Kidney (tissue), 14 donors: ENCODE data around the gene WAPL. TPM values are rescaled to one million over a fixed set of nuclear protein-coding genes. Genes with fewer than 3 reads are reported as not detected.
A peak's percentile ranks its signal among the peaks of the same experiment; 100 is the strongest.

ENCODE experiments used
- DNase-seq, 5 donors: peaks; one replicate each; pipeline ENCODE4 v3.0.0-alpha.2; 2013 to 2020
- FAIRE-seq: peaks from 2 replicates; lab custom pipeline; 2012; peaks lifted over from hg19 to GRCh38; lab: Jason Lieb, UNC
- H3K27ac ChIP-seq, 2 donors: one replicate each; pipeline ENCODE4 v1.7.0; 2013; ENCODE audit warnings: low read depth in 2 of 2, low read length in 2 of 2, inconsistent platforms in 1 of 2
- H3K27me3 ChIP-seq: one replicate; pipeline ENCODE4 v1.7.1; 2013; ENCODE audit warnings: low read length, inconsistent platforms; ENCODE audit not compliant: control insufficient read depth, insufficient read depth
- H3K36me3 ChIP-seq, 3 donors: one replicate each; pipeline versions ENCODE4 v1.7.0 to v1.7.1; 2013; ENCODE audit warnings: low read length in 3 of 3, control low read depth in 1 of 3, inconsistent platforms in 1 of 3; ENCODE audit not compliant: insufficient read depth in 3 of 3, control insufficient read depth in 2 of 3
- H3K4me1 ChIP-seq, 3 donors: one replicate each; pipeline versions ENCODE4 v1.7.0 to v1.7.1; 2013; ENCODE audit warnings: low read length in 3 of 3, inconsistent platforms in 1 of 3, low read depth in 1 of 3; ENCODE audit not compliant: control insufficient read depth in 2 of 3, insufficient read depth in 2 of 3
- H3K4me3 ChIP-seq, 3 donors: one replicate each; pipeline versions ENCODE4 v1.7.0 to v1.8.1; 2013; ENCODE audit warnings: low read length in 3 of 3, control low read depth in 1 of 3, inconsistent platforms in 1 of 3
- H3K9ac ChIP-seq, 3 donors: one replicate each; pipeline versions ENCODE4 v1.7.0 to v1.7.1; 2013; ENCODE audit warnings: low read length in 3 of 3, control low read depth in 1 of 3, inconsistent platforms in 1 of 3
- H3K9me3 ChIP-seq, 3 donors: one replicate each; pipeline versions ENCODE4 v1.7.0 to v1.7.1; 2013; ENCODE audit warnings: low read length in 3 of 3, control low read depth in 1 of 3, inconsistent platforms in 1 of 3; ENCODE audit not compliant: control insufficient read depth in 2 of 3, insufficient read depth in 1 of 3
- intact Hi-C: fragments of 100-400 bp; cut with DNase I; formaldehyde crosslinking; loops from one replicate; pipeline ENCODE4 v1.11.1; 2022
- polyA plus RNA-seq: library from polyadenylated mRNA; stranded (reverse); fragments of 350-450 nt; fragmentation: Illumina TruSeq; extraction: RNeasy Lipid Tissue Mini Kit (QIAGEN cat#74804); gene quantifications from one replicate; pipeline ENCODE4 v1.2.3, GENCODE V29; 2014; ENCODE audit warnings: low read depth, low replicate concordance; ENCODE audit not compliant: insufficient read depth
- total RNA-seq: library from RNA; stranded (reverse); fragmentation: NEBNext Ultra II Directional; extraction: Animal tissue kit (Norgen Biotek cat#: 25700); gene quantifications from one replicate; pipeline ENCODE4 v1.2.1, GENCODE V29; 2021
- TF ChIP-seq, protein P1 (sequence below): IDR thresholded peaks from 3 replicates; pipeline ENCODE4 v1.5.1; 2012; ENCODE audit warnings: mild to moderate bottlenecking, moderate library complexity, borderline replicate concordance; ENCODE audit not compliant: insufficient read depth; ENCODE audit errors: extremely low read depth
- donor health status: control.
- donor health status: control.
- donor health status: control.
- donor health status: control.
- donor health status: control.
- donor health status: DM: yes; HTN: yes; CAD: no.
- donor health status: Normal renal cell carcinoma (clear cell type).

Gene WAPL
- total and polyA plus RNA-seq, 2 donors from 2014 or later: 17.6 to 34.7 TPM

GRCh38 chr10:86449926-86450558 lies 71.5 kb downstream of the WAPL start:
- peaks cover 7 to 30% (median 8%) of the 10 kb centered on the region in 3 donors for H3K36me3 ChIP-seq
- TF ChIP-seq, protein P1, sequence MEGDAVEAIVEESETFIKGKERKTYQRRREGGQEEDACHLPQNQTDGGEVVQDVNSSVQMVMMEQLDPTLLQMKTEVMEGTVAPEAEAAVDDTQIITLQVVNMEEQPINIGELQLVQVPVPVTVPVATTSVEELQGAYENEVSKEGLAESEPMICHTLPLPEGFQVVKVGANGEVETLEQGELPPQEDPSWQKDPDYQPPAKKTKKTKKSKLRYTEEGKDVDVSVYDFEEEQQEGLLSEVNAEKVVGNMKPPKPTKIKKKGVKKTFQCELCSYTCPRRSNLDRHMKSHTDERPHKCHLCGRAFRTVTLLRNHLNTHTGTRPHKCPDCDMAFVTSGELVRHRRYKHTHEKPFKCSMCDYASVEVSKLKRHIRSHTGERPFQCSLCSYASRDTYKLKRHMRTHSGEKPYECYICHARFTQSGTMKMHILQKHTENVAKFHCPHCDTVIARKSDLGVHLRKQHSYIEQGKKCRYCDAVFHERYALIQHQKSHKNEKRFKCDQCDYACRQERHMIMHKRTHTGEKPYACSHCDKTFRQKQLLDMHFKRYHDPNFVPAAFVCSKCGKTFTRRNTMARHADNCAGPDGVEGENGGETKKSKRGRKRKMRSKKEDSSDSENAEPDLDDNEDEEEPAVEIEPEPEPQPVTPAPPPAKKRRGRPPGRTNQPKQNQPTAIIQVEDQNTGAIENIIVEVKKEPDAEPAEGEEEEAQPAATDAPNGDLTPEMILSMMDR: no peak
- H3K27ac ChIP-seq: no peak overlapping the region
- intact Hi-C loops: no loop called here
- H3K27me3 ChIP-seq: no peaks in the 10 kb centered on the region
- H3K4me3 ChIP-seq: no peak overlapping the region
- no peak overlapping the region for H3K9ac ChIP-seq
- DNase-seq (no peak), FAIRE-seq (no peak)
- no peaks in the 10 kb centered on the region for H3K4me1 ChIP-seq
- H3K9me3 ChIP-seq: no peaks in the 10 kb centered on the region

DNA sequence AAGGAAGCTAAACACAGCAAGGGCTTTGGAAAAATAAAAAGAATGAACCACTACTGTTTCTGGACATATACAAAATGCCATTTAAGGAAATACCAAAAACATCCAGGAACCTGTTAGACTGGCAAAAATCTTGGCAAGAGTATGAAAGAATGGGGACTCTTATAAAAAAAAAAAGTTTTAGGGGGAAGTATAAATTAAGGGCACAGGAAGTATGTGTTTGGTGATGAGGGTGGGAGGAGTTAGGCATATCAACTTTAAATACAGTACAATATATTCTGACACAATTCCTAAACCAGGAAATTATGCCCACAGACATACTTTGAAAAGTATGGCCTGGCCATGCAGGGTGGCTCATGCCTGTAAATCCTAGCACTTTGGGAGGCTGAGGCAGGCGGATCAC lies 74.2 kb downstream of the WAPL start:
- Histone ChIP-seq H3K9ac (no peak overlapping the region), H3K36me3 (peaks cover 2 to 22% (median 6%) of the 10 kb centered on the region in 3 donors), H3K27ac (peak overlapping the region in 1 of 2 donors; percentile 37), H3K4me3 (no peak overlapping the region), H3K9me3 (no peaks in the 10 kb centered on the region), H3K4me1 (no peaks in the 10 kb centered on the region), H3K27me3 (no peaks in the 10 kb centered on the region)
- FAIRE-seq (no peak), DNase-seq (no peak)
- TF ChIP-seq, protein P1: no peak
- intact Hi-C loops: no loop called here

DNA sequence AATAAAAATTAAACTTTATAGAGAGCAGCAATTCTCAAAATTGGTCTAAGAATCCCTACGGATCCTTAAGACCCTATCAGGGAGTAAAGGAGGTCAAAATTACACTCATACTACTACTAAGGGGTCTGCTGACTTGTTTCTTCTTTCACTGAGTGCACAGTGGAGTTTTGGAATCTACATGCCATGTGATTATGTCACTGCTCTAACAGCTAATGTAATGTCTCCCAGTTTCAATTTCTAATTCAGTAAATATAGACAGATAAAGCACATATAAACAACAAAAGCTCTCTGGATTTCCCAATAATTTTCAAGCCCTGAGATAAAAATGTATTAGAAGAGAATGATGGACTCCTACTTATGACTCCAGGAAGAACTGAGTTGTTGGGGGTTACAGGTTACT lies 74.6 kb downstream of the WAPL start:
- H3K4me3 ChIP-seq: no peak overlapping the region
- no peaks in the 10 kb centered on the region for H3K27me3 ChIP-seq
- intact Hi-C loops: no loop called here
- peaks cover 2 to 21% (median 6%) of the 10 kb centered on the region in 3 donors for H3K36me3 ChIP-seq
- peak overlapping the region in 1 of 2 donors; percentile 37 for H3K27ac ChIP-seq
- TF ChIP-seq, protein P1: no peak
- H3K9me3 ChIP-seq: no peaks in the 10 kb centered on the region
- H3K4me1 ChIP-seq: no peaks in the 10 kb centered on the region
- no peak overlapping the region for H3K9ac ChIP-seq
- DNase-seq (no peak), FAIRE-seq (no peak)
